Pancreas (tissue), 10 donors: Measurements from ENCODE around the gene SPIRE2. TPM values are rescaled to one million over a fixed set of nuclear protein-coding genes. Genes with fewer than 3 reads are reported as not detected.

Experiments
- ATAC-seq, 4 donors: fragments of 200-7000 bp; cut with Tn5 transposase; one replicate each; pipeline versions ENCODE4 v1.8.0 to v1.9.1; 2020; ENCODE audit warnings: mild to moderate bottlenecking in 4 of 4, moderate library complexity in 4 of 4
- DNase-seq, 6 donors: peaks; one replicate each; pipeline ENCODE4 v3.0.0-alpha.2; 2020
- FAIRE-seq: peaks from 2 replicates; lab custom pipeline; 2012; peaks lifted over from hg19 to GRCh38; lab: Jason Lieb, UNC
- H3K27ac ChIP-seq, 4 donors: fragments of 200-600 bp; sonication (generic); 1 replicate in 3 of 4; 2 replicates in 1 of 4; pipeline versions ENCODE4 v1.5.0 to v1.8.0; 2020
- H3K27me3 ChIP-seq, 4 donors: fragments of 200-600 bp; one replicate each; pipeline ENCODE4 v1.8.0; 2021
- H3K36me3 ChIP-seq, 3 donors: fragments of 200-600 bp; sonication (generic) in 1 of 3; one replicate each; pipeline versions ENCODE4 v1.5.0 to v1.8.0; 2020 to 2021
- H3K4me1 ChIP-seq, 3 donors: fragments of 200-600 bp; one replicate each; pipeline ENCODE4 v1.8.0; 2021
- H3K4me3 ChIP-seq, 4 donors: fragments of 200-600 bp; sonication (generic) in 2 of 4; one replicate each; pipeline versions ENCODE4 v1.5.0 to v1.8.0; 2020 to 2021
- H3K9me3 ChIP-seq, 4 donors: fragments of 200-600 bp; one replicate each; pipeline ENCODE4 v1.8.0; 2021
- WGBS, 2 donors: extraction: QIAGEN DNeasy Blood & Tissue Kit; methylation state at CpG; one replicate each; pipeline ENCODE4 v1.1.7; 2013; 5-methylcytosine and 5-hydroxymethylcytosine counted together
- intact Hi-C, 3 donors: fragments of 100-400 bp; cut with DNase I; formaldehyde crosslinking; loops; one replicate each; pipeline versions ENCODE4 v1.11.1 to v1.14.2; 2022
- polyA plus RNA-seq, 2 donors: library from polyadenylated mRNA; stranded (reverse); fragments of 200-250 nt; gene quantifications; one replicate each; pipeline ENCODE4 v1.2.3, GENCODE V29; 2013
- total RNA-seq, 6 donors: library from RNA; stranded (reverse); fragmentation: NEBNext Ultra II Directional in 4 of 6; extraction: Animal tissue kit (Norgen Biotek cat#: 25700) in 4 of 6; gene quantifications; one replicate each; pipeline versions ENCODE4 v1.2.1 to v1.2.4, GENCODE V29; 2021 to 2023
- TF ChIP-seq, protein P1 (sequence below), 4 donors: fragments of 200-600 bp; sonication (generic) in 3 of 4; IDR thresholded peaks; one replicate each; pipeline versions ENCODE4 v1.5.0 to v1.8.0; 2021; ENCODE audit warnings: antibody characterized with exemption in 4 of 4
- donor health status: healthy with polysubstance abuse.
- donor health status: DM: no; HTN: no; CAD: no; lungs with moderate emphysema.
- donor health status: DM: no; HTN: no; CAD: no.
- donor health status: control.
- donor health status: control.
- donor health status: Bipolar disorder and iron deficiency.
- donor health status: DM: yes; HTN: yes; CAD: no.
- donor health status: DM: no; HTN: no; CAD: no.
- donor health status: DM: no; HTN: no; CAD: no.
- donor health status: DM: yes; HTN: yes; CAD: no.

Gene SPIRE2
- total and polyA plus RNA-seq, 8 donors = 1.6 to 11.5 (median 2.8) TPM

GRCh38 chr16:89892055-89892630, 63.9 kb downstream of the SPIRE2 start:
- TF ChIP-seq, protein P1, sequence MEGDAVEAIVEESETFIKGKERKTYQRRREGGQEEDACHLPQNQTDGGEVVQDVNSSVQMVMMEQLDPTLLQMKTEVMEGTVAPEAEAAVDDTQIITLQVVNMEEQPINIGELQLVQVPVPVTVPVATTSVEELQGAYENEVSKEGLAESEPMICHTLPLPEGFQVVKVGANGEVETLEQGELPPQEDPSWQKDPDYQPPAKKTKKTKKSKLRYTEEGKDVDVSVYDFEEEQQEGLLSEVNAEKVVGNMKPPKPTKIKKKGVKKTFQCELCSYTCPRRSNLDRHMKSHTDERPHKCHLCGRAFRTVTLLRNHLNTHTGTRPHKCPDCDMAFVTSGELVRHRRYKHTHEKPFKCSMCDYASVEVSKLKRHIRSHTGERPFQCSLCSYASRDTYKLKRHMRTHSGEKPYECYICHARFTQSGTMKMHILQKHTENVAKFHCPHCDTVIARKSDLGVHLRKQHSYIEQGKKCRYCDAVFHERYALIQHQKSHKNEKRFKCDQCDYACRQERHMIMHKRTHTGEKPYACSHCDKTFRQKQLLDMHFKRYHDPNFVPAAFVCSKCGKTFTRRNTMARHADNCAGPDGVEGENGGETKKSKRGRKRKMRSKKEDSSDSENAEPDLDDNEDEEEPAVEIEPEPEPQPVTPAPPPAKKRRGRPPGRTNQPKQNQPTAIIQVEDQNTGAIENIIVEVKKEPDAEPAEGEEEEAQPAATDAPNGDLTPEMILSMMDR (IDR thresholded peaks at IDR 0.05) = no peak
- DNase-seq = peak in 1 of 6 donors; percentile 64
- peaks cover 0 to 68% (median 34%) of the 10 kb centered on the region in 3 donors for H3K36me3 ChIP-seq
- no peaks in the 10 kb centered on the region for H3K9me3 ChIP-seq
- ATAC-seq = no peak
- H3K4me3 ChIP-seq = no peak overlapping the region
- no peaks in the 10 kb centered on the region for H3K4me1 ChIP-seq
- FAIRE-seq = no peak
- no peaks in the 10 kb centered on the region for H3K27me3 ChIP-seq
- WGBS, 2 donors = 93 to 95% methylated on average over 18 of the region's 18 CpGs
- H3K27ac ChIP-seq = no peak overlapping the region
- intact Hi-C loops = no loop called here

DNA sequence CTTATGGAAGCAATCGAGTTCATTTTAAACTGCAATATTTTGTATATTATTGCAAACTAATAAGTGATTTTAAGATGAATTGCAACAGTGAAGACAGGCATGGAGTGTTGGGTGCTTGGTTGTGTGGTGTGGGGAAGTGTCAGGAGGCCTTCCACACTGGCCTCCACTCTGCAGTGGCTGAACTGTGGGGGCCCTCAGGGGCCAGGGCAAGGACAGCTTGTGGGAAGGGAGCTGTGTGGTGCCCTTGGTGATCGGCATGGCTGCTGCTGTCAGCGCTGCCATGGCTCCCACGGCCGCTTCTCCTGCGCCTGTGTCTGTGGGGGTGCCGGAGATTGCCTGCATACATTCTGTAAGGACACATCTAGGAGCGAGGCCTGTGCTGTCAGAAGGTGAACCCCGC, 64.4 kb downstream of the SPIRE2 start:
- Histone ChIP-seq H3K9me3 (no peaks in the 10 kb centered on the region), H3K4me1 (no peaks in the 10 kb centered on the region), H3K27ac (no peak overlapping the region), H3K36me3 (peaks cover 0 to 66% (median 29%) of the 10 kb centered on the region in 3 donors), H3K27me3 (no peaks in the 10 kb centered on the region), H3K4me3 (no peak overlapping the region)
- intact Hi-C loops = no loop called here
- TF ChIP-seq, protein P1 (IDR thresholded peaks at IDR 0.05) = no peak
- no peak for FAIRE-seq
- 93 to 95% methylated on average over 9 of the region's 9 CpGs for WGBS, 2 donors
- no peak for ATAC-seq
- DNase-seq = peak in 1 of 6 donors; percentile 46

- H3K27ac ChIP-seq = no peak overlapping the region
- no peaks in the 10 kb centered on the region for H3K9me3 ChIP-seq
- peak in 1 of 4 donors; percentile 5 for ATAC-seq
- 94% methylated on average over 45 of the region's 45 CpGs for WGBS, 2 donors
- peaks cover 0 to 68% (median 26%) of the 10 kb centered on the region in 3 donors for H3K36me3 ChIP-seq
- TF ChIP-seq, protein P1 (IDR thresholded peaks at IDR 0.05) = no peak
- DNase-seq = peak in 1 of 6 donors; percentile 67
- H3K4me3 ChIP-seq = no peak overlapping the region
- intact Hi-C loops = no loop called here
- no peaks in the 10 kb centered on the region for H3K4me1 ChIP-seq
- no peaks in the 10 kb centered on the region for H3K27me3 ChIP-seq
- no peak for FAIRE-seq
Measured at GRCh38 chr16:89893642-89894548, 65.6 kb downstream of the SPIRE2 start.

- ATAC-seq (no peak), DNase-seq (peak in 1 of 6 donors; percentile 26), FAIRE-seq (no peak)
Measured at GRCh38 chr16:89895482-89896250, 67.4 kb downstream of the SPIRE2 start.

More at GRCh38 chr16:89895482-89896250, 67.4 kb downstream of the SPIRE2 start:
- Histone ChIP-seq H3K9me3 (no peaks in the 10 kb centered on the region), H3K36me3 (peaks cover 4 to 69% (median 22%) of the 10 kb centered on the region in 3 donors), H3K4me1 (no peaks in the 10 kb centered on the region), H3K4me3 (no peak overlapping the region), H3K27me3 (no peaks in the 10 kb centered on the region), H3K27ac (no peak overlapping the region)
- intact Hi-C loops = no loop called here
- 93 to 96% methylated on average over 26 of the region's 26 CpGs for WGBS, 2 donors
- TF ChIP-seq, protein P1 (IDR thresholded peaks at IDR 0.05) = no peak
